Measurements from ENCODE around the gene FHIT.
"Not testable (repeated sequence)": the region's sequence is repeated elsewhere in the genome, so short reads cannot be mapped to it uniquely, and the experiment has no call there.

FHIT gene

DNA sequence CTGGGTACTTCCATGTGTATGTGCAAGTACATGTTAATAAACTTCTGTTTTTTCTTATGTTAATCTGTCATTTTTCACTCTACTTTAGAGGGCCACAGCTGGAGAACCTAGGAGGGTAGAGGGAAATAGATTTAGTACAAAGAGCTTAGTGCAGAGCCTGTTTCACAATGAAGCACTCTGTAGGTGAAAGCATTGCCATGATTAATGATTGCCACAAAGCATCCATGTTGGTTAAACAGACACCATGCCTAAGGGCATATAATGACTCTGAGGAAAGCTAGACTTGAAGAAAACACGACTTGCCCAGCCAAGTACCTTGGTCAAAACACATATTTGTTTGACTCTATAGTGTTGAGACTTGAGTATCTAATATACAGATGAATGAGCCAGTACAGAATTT, 338.4 kb downstream of the FHIT start:
- DNase-seq: no peak

DNA sequence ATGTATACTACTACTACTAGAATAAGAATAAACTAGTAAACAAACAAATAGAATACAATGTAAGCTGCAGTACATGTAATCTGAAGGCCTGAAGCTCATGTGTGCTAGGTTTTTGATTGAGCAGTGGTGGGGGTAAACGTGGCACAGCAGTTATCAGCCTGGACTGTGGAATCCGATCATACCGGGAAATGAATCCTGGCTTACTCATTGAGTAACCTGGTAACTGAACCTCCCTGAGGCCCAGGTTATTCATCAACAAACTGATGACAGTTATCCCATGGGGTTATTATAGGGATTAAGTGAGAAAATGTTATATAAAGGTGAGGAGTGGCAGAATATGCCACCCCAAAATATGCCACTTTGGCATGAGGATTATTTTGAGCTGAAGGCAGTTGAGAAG, 339.1 kb downstream of the FHIT start:
- DNase-seq: no peak

DNA sequence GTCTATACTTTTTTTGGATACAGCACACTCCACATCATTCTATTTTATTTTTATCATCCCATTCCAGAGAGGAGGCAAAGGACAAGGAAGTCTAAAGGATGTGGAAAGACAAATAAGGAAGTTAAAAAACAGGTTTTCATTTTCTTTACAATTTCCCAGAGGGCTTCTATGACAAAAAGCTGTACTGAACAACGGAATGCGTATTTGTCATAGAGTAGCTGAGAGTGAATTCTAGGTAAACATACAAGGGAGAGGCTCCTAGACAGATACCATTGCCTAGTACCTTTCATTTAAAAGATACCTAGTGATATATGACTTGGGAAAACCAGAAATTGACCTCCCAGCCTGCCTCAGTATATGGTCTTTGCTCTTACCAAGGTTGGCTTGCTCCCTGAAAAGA, 341.7 kb downstream of the FHIT start:
- DNase-seq: no peak

- DNase-seq: no peak
Observed at GRCh38 chr3:60906283-60906682, 345.0 kb downstream of the FHIT start.

DNA sequence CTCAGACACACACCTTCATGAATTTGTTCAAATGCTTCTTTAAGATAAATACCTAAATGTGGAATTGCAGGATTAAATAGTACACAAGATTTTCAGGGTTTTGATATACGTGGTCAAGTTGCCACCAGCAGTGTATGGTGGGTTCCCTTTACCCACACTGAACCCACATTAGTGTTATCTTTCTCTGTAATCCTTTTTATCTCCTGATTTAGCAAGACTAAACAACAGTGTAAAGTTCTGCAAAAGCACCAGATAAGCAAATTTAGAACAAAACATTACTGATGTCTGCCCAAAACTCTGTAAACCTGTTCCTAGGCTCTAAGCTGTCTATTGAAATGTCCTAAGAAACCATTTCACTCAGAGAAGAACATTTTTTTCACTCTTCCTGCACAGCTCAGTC, 352.9 kb downstream of the FHIT start:
- DNase-seq: no peak

DNA sequence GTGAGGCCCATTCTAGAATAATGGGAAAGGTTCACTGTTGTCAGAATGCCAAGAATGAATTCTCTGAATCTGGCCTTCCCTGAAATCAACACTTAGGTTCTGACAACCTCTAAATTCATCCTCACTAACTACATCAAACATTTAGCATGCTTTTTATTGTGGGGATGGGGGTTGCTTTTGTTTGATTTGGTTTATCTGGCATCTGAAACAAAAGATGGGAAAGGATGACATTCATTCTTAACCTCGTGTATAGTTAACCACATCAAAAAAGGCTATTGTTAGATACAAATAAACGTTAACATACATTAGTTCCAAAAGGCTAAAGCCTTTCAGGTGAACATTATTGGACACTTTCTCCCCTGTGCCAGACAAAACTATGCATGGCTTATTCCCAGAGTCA, 357.3 kb downstream of the FHIT start:
- no peak for DNase-seq

DNA sequence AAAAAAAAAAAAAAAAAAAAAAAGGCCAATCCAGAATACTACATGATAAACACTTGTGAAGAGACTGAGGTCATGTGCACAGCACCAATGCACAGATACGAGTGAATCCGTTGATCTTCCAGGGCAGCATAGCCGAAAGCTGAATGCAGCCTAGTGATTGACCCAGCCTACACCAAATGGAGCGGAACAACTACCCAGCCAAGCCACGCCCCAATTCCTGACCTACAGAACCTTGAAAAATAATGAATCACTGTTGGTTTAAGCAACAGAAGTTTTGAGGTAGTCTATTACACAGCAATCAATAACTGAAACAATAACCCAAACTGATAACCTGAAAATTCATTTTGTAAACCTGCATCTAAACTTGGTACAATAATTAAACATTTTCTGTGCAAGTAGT, 361.0 kb downstream of the FHIT start:
- DNase-seq: no peak

GRCh38 chr3:60888952-60889351, 362.3 kb downstream of the FHIT start:
- not testable (repeated sequence) for DNase-seq

DNA sequence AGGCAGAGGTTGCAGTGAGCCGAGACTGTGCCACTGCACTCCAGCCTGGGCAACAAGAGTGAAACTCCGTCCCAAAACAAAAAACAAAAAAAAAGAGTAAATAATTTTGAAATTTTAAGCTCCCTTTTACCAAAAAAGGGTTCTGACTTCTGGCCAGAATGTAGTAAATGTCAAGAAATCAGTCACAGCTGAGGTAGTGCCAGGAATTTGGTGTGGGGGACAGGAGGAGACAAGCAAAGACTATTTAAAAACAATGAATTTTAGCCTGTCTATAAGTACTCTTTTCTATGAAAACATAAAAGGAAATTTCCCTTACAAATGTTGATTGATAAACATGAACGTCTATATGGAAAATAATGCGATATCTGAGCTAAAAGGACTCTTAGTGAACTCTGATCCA, 363.7 kb downstream of the FHIT start:
- no peak for DNase-seq

DNA sequence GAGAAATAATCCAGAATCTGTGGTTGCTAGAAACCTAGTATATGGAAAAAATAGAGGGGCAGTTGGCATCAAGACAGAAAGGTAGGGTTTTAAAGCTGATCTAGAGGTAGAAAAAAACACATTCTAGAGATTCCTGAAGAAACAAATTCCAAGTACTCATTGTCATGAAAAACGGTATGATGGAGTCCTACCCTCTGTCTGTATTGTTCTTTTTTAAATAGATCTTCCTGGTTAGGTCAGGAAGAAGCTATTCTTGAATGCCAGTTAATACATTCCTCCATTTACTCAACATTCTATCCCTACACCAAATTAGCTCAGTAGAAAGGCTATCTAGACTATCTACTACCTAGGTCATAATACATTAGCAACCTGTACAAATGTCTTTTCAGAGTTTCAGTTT, 364.7 kb downstream of the FHIT start:
- no peak for DNase-seq

GRCh38 chr3:60884005-60884404, 367.2 kb downstream of the FHIT start:
- DNase-seq: no peak

- DNase-seq: no peak
Observed at GRCh38 chr3:60877188-60877587, 374.1 kb downstream of the FHIT start.

DNA sequence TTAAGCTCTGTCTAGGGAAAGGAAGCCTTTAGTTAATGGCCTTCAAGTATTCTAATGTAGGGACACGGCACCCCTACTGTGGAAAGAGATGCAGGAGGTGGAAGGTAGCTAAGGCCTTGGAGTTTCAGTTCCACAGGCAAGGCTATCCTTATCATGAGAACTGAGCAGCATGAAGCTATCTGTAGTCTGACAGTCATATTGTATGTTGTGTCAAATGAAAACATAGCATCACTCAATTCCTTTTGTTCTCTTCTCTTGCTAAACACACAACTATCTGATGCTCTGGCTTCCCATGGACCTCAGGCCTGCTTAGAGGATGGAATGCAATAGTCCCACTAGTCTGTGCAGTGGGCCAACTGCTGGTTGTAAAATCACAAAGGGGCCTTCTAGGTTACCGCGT, 380.9 kb downstream of the FHIT start:
- DNase-seq: no peak

DNA sequence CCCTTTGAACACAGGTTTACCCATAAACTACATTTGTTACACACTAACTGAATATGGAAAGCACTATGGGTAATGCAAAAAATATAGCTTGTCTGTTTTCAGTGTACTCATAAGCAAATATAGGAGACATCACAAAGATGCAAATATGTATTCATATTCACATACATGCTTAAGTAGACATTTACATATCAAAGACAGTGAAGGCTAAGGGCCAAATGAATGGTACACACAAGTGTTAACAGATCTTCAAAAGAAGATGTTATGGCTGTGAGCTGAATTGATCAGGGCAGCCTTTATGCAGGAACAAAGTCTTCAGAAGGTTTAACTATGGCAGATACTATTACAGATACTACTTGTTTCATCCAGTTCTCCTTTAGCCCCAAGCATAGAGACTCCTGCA, 384.1 kb downstream of the FHIT start:
- no peak for DNase-seq

DNA sequence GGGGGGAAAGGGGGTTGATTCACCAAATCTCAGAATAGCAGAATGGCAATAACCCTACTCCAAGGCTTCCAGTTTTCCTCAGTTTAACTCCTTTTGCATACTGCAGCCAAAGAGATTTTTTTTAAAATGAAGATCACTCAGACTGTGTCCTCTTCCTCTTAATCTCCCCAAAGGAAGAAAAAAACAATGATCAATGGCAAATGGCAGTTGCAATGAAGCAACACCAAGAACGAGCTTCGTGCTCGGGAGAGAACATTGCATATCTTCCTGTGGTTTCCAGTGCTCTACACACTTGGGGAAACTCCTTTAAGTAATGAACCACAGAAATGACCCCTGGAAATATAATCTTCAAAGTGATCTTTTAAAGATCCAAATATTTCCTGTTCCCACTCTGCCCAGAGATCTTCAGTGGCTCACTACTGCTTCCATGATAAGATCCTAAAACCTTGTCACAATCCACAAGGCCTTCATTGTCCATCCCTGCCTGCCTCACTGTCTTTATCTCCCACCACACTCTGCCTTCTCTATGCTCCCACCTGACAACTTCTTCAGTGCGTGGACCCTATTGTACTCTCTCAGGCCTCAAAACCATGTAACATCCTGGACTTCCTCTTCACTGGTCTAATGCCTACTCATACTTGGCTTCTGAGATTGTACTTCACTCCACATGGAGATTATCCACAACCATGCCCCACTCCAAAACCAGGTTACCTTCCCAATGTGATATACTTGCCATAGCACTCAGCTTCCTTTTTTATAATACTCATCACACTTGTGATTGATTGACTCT, 394.8 kb downstream of the FHIT start:
- no peak for DNase-seq

- no peak for DNase-seq
Observed at GRCh38 chr3:60855250-60855649, 396.0 kb downstream of the FHIT start.

GRCh38 chr3:60854791-60855190, 396.5 kb downstream of the FHIT start:
- DNase-seq: no peak

DNA sequence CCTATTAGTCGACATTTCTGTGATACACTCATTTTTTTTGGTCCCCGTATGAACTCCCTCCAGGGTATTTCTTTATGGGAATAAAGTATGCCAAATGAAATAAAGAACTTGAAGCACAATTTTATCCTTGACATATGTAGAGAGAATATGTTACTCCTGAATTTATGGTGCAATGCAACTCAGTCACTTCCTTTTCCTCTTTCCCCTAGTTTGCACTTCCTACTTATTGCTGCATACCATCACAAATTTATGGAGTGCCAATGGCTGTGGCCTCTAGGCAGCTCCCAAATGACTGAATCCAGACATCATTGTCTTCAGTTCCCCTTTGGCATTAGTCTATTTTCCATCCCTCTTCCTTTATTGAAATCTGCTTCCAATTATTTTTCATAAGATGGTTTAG, 403.5 kb downstream of the FHIT start:
- DNase-seq: no peak

DNA sequence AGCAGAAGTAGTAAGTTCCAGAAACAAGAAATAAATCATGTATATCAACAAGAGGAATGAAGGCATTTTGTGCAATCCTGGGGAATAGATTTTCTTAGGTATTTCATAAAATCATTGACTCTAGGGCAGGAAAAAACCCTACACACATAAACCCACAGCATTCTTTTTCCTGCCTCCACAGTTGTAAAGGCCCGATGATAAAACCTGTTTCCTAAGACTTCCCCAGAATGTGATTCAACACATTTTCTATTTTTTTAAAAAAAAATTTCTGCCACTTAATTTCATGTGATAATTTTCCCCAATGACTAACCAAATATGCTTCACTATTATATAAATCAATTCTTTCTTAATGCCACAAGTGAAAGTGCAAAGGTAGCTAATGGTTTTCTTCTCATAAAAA, 407.0 kb downstream of the FHIT start:
- no peak for DNase-seq

- DNase-seq: no peak
Observed at GRCh38 chr3:60841355-60841754, 409.9 kb downstream of the FHIT start.

DNA sequence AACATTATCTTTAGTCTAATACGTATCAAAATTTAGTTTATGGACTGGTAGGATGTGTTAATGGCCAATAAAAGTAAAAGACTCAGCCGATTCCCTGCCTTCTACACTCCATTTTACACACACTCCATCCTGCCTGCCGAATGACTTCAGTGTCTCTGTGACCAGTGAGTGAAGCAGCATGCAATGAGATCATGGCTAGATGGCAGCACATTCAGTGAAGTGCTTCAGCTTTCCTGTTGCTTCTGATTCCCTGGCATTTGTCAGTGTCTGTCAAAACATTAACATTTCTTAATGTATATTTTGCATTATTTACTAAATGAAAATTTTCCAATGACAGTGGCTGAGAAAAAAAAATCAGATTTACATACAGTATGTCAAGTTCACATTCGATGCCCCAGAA, 412.0 kb downstream of the FHIT start:
- DNase-seq: no peak

GRCh38 chr3:60835796-60836195, 415.5 kb downstream of the FHIT start:
- DNase-seq: no peak

- no peak for DNase-seq
Observed at GRCh38 chr3:60829058-60829457, 422.2 kb downstream of the FHIT start.

GRCh38 chr3:60827666-60828065, 423.6 kb downstream of the FHIT start:
- no peak for DNase-seq

- no peak for DNase-seq
Observed at GRCh38 chr3:60826511-60826910, 424.7 kb downstream of the FHIT start.

GRCh38 chr3:60812502-60812901, 438.8 kb downstream of the FHIT start:
- no peak for DNase-seq

Measured in NCI-H2029 treated with DMSO at 0.1 percent for 48 hours (cell line).